COLO668 (cell line): Measurements from ENCODE around the gene A2ML1.
"Not testable (repeated sequence)": the region's sequence is repeated elsewhere in the genome, so short reads cannot be mapped to it uniquely, and the experiment has no call there.

ENCODE experiments used
- DNase-seq: peaks from one replicate; lab custom pipeline; 2025; ENCODE audit not compliant: unreplicated experiment; lab: John Stamatoyannopoulos, UW

Gene A2ML1

DNA sequence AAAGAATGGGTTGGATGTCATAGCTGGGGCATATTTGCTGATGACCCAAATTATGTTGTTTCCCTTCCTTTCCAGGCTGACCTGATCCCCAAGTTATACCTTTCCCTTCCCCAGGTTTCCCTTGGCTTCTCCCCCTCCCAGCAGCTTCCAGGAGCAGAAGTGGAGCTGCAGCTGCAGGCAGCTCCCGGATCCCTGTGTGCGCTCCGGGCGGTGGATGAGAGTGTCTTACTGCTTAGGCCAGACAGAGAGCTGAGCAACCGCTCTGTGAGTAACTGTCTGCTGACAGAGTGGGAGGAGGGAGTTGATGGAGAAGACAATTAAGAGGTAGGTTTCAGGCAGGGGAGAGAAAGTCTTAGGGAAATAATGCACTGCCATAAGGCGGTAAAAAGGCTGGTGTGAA is 25.0 kb downstream of the A2ML1 start:
- DNase-seq = no peak

DNA sequence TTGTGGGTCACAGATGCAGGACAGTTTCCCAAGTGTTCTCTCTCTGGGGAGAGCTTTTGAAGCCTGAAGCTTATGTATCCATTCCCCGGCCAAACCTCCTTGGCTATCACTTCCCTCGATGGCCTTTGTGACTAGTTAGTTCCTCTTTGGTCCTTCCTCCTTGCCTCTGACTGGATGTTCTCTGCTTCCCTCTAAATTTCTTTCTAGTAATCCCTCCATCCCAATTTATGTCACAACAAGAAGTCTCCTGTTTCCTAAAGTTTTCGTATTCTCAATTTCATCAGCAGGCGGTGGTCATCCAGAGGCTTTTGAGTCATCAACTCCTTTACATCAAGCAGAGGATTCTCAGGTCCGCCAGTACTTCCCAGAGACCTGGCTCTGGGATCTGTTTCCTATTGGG is 27.5 kb downstream of the A2ML1 start:
- no peak for DNase-seq

DNA sequence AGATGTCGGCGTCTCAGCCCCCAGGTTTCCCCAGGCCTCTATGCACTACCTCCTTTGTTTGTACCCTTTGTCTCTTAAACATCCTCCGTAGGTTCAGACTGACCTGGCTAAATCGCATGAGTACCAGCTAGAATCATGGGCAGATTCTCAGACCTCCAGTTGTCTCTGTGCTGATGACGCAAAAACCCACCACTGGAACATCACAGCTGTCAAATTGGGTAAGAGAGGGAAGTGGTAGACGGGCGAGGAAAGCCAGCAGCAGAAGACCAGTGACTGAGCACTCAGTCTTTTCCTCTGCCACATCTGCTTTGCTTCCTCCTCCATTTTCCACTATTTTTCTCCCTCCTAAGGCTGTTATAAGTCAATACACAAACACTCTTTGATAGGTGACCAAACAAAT is 29.7 kb downstream of the A2ML1 start:
- DNase-seq = no peak

DNA sequence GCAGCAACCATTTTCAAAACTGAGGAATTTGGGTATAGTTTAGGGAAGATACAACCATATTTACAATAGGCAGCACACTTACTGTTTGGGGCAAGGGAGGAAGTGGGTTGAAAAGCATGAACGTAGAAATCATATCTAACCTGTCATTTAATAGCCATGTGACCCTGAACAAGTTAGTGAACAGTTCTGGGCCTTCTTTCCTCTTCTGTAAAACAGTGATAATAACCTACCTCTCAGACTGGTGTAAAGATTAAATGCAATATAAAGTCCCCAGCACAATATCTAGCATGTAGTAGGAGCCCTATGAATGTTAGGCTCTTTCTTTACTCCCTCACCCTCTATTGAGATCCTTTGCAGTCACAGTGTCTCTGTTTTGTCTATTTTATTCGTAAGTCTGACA is 33.5 kb downstream of the A2ML1 start:
- DNase-seq = no peak

DNA sequence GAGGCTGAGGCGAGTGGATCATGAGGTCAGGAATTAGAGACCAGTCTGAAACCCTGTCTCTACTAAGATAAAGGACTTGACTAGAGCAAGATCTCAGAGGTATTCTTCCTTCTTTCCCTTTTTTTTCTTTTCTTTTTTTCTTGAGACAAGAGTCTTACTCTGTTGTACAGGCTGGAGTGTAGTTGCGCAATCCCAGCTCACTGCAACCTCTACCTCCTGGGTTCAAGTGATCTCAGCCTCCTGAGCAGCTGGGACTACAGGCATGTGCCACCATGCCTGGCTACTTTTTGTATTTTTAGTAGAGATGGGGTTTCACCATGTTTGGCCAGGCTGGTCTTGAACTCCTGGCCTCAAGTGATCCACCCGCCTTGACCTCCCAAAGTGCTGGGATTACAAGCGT is 37.0 kb downstream of the A2ML1 start:
- not testable (repeated sequence) for DNase-seq

DNA sequence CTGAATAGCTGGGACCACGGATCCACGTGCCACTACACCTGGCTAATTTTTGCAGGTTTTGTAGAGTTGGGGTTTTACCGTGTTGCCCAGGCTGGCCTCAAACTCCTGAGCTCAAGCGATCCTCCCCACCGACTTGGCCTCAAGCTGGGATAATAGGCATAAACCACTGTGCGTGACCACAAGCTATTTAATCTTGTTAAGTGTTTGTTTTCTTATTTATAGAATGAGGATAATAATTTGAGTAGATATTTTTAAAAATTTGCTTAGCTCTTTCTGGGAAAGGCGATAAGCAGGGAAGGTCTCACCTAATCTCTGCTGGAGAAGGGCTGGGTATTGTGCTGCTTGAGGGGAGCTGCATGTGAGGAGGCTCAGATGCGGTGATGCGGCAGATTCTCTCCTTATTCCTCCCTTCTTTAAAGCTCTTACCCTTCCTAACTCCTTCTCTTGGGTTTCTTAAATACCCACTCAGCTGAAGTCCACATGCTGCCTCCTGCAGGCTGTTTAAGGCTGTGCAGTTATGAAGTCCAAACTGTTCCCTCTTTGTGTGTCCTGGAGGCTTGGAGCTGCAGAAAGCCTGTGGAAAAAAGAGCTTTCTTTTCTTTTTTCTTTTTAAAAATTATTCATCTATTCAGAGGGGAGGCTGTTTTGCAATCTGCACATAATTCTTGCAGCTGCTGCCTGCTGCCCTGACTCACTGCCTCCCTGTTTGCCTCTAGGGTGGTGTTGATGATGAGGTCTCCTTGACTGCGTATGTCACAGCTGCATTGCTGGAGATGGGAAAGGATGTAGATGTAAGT is 37.9 kb downstream of the A2ML1 start:
- no peak for DNase-seq

DNA sequence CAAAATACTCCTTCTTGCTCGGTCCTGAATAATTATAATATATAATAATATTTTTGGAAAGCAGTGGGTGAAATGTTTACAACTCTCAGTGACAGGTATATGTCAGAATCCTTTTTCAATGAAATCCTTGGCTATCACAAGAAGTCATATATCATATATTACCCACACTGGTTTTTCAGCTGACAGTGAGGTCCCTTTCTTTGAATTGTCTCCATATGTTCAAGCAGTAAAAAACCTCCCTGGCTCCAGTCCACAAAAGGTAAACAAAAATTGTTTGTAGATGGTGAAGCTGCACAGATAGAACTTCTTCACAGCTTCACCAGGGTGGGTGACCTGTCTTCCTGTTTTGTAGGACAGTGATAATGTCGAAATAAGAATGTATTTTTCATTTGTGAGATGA is 44.0 kb downstream of the A2ML1 start:
- DNase-seq = no peak

DNA sequence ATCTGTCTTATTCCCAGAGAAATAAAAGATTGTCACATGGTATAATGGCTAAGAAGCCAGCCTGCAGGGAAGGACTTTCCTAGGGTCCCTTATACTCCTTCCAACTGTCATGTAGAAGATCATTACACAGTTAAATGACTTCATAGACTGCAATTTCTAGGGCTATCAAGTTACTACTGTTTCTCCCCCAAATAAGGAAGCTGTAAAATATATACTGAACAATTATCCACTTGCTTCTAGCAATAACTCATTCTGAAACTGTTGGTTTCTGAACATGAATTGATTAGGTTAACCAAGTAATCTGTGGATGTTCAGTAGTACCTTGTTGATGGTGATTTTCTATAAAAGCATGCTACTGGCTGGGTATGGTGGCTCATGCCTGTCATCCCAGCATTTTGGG is 44.6 kb downstream of the A2ML1 start:
- DNase-seq = no peak

DNA sequence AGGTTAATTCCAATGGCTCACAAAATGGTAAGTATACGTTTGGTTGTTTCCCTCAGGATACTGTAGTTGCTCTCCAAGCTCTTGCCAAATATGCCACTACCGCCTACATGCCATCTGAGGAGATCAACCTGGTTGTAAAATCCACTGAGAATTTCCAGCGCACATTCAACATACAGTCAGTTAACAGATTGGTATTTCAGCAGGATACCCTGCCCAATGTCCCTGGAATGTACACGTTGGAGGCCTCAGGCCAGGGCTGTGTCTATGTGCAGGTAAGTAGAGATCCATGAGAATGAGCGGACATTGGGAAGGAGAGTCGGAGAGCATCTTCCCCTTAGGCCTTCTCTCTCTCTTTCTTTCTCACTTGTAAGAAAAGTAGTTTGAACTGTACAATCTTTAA is 45.4 kb downstream of the A2ML1 start:
- DNase-seq = no peak

DNA sequence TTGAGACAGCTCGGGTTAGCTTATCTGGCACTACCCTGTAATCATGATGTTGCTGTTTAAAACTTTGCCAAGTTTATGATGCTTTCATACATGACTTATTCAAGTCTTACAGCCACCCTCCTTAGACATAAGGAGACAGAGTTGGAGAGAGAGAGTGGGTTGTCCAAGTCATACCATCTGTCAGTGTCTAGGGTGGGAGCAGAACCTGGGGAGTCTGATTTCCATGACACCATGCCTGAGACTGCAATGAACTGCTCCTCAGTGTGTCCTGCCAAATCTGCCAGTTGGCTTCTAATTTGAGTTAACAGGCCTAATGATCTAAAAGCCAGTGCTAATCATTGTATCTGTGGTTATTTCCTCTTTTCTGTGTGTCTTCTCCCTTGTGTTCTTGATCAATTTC is 48.2 kb downstream of the A2ML1 start:
- no peak for DNase-seq

DNA sequence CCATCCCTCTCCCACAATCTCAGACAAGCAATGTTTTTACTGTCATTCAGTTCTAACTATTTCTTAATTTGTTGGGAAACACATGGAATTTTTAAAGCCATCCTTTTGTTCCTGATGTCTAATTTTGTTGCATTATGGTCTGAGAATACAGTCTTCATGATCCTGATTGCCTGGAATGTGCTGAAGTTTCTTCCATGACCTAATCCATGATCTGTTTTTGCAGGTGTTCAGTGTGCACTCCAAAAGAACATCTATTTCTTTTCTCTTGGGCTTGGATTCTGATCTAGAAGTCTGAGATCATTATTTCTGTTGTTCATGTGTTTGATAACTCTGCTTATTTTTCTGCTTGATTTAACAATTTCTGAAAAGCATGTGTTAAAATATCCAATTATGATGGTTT is 48.6 kb downstream of the A2ML1 start:
- no peak for DNase-seq

DNA sequence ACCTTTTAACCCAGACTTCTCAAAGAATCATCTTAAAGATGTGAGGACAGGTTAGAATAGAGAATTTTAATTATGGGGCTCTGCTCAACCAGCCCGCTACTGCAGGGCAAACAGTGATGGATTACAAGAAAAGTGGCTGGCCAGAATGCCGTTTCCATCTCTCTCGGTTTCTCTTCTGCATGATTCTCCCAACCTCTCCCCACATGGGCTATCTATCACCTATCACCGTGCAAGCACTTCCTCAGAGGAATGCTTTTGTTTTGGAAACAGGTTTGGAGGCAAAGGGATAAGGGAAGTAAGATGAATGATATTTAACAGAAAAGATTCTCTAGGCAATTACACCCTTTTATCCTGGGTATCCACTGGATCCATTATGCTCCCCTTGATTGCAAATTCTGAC is 54.5 kb downstream of the A2ML1 start:
- DNase-seq = no peak

DNA sequence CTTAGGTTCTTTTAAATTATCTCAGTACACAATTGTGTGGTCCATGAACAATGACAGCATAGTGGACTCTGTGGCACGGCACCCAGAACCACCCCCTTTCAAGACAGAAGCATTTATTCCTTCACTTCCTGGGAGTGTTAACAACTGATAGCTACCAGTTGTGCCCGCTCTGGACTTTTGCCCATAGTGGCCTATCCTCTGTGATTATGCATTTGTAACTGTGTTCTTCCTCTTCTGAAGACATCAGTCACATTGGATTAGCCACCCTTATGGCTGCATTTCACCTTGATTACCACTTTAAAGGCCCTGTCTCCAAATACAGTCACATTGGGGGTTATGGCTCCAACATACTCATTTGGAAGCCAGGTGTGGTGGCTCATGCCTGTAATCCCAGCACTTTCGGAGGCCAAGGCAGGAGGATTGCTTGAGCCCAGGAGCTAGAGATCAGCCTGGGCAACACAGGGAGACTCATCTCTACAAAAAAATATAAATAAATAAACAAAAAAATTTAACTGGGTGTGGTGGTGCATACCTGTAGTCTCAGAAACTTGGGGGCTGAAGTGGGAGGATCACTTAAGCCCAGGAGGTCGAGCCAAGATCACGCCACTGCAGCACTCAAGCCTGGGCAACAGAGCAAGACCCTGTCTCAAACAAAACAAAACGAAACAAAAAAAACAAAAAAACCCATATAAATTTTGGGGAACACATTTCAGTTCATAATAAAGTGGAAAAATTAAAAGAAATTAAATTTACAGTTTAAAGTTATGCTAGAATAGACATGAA is 64.3 kb downstream of the A2ML1 start:
- no peak for DNase-seq

DNA sequence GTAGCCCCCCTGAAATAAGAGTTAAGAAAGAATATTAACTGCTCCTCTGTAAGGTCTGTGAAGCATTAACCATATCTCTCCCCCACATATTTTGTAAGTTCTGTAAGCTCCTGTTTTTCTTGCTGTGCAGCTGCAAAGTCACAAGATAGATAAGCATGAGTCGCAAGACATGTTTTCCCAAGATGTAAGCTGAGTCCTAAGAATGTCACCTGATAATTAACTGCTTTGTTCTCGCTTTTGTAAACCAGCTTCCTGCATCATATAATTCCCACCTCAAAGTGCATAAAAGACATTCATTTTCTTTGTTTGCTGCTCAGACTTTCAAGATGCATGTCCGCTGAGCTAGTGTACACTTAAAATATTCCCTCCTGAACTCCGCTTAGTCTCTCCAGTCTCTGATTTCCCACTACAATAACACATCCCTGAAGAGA is 64.9 kb downstream of the A2ML1 start:
- DNase-seq = no peak

DNA sequence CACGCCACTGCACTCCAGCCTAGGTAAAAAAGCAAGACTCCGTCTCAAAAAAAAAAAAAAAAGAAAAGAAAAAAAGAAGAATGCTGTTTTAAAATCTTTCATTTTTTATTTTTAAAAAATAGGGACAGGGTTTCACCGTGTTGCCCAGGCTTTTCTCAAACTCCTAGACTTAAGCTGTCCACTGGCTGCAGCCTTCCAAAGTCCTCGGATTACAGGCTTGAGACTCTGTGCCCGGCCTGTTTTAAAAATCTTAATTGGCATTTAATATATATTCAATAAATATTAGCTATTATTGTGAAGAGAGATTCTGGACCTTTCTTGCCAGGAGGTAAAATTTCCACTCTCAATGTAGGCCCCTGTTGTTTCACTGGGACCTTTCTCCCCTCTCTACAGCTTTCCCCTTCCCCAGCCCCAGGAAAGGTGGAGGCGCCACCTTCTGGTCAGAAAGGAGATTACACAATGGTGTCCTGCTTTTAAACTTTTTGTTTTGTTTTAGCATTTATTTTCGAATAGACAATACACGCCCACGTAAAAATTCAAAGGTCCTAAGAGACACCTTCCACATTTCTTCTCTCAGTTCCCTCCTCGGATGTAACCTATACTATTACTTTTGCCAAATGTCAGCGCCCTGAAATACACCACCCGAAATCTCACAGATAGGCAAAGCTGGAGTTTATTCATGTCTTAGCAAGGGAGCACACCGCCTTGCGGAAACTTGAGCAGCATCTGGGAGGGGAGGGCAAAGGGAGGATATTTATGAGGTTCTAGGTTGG is 68.1 kb downstream of the A2ML1 start:
- peak; percentile 18 for DNase-seq

DNA sequence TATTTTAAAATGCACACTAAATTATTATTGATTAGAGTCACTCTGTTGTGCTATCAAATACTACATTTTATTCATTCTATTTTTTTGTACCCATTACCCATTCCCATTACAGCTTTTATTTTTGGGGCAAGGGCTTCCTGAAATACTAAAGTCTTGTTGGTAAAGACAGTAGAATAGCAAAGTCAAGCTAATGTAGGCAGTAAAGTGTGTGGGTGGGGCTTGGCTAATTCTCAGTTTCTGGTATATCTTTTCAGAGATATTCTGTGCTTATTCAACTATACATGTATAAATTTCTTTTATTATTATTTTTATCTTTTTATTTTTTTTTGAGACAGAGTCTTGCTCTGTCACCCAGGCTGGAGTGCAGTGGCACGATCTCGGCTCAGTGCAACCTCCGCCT is 69.6 kb downstream of the A2ML1 start:
- no peak for DNase-seq

DNA sequence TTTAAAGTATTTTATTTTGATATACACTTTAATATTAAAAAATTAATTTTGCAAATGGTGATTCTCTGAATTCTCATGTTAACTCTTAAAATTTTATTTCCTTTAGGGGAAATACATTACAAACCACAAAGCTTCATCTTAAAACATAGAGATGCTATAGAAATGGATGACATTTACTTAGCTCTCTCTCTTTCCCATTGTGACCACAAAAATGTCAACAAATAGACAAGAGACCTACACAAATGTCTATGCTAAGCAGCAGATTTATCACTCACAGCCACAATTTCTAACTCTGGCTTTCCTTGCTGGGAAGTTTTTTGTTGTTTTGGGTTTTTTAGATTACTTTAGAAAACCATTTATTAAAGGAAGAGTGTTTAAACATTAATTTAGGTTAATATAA is 72.0 kb downstream of the A2ML1 start:
- no peak for DNase-seq

DNA sequence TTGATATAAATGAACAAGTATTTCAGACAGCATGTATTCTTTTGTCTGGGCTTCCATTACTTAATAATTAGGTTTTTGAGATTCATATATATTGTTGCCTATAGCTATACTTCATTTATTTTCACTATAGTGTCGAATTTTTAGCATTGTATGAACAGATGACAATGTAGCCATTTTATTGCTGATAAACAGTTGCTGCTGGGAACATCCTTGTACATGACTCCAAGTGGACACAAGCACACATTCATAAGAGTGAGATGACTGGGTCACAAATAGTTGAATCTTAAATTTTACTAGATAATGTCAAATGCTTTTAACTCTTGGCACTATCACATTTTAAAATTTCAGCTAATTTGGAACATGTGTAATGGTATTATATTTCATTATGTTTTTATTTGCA is 72.6 kb downstream of the A2ML1 start:
- DNase-seq = no peak

DNA sequence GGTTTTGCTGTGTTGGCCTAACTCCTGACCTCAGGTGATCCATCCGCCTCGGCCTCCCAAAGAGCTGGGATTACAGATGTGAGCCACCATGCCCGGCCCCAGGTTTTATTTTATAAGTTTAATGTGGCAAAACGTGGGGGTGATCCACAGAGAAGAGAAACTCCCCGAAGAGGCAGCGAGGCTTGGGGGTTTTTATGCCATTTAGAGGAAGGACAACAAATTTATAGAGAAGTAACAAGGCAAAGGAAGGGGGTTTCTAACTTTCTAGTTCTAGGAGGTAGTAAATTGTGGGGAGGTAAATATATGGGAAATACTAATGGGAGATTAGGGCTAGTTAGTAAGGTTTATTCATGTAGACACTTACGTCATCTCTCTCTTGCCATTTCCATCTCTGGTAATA is 74.7 kb downstream of the A2ML1 start:
- DNase-seq = no peak

DNA sequence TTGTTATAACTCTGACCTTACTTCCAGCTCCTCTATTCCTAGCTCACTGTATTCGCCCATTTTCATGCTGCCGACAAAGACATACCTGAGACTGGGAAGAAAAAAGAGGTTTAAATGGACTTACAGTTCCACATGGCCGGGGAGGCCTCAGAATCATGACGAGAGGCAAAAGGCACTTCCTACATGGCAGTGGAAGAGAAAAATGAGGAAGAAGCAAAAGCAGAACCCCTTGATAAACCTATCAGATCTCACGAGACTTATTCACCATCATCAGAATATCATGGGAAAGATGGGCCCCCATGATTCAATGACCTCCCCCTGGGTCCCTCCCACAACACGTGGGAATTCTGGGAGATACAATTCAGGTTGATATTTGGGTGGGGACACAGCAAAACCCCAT is 77.4 kb downstream of the A2ML1 start:
- DNase-seq = no peak

DNA sequence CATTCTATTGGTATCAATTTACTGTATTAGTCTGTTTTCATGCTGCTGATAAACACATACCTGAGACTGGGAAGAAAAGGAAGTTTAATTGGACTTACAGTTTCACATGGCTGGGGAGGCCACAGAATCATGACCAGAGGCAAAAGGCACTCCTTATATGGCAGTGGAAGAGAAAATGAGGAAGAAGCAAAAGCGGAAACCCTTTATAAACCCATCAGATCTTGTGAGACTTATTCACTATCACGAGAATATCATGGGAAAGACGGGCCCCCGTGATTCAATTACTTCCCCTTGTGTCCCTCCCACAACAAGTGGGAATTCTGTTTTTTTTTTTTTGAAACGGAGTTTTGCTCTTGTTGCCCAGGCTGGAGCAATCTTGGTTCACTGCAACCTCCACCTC is 80.3 kb downstream of the A2ML1 start:
- DNase-seq = not testable (repeated sequence)

DNA sequence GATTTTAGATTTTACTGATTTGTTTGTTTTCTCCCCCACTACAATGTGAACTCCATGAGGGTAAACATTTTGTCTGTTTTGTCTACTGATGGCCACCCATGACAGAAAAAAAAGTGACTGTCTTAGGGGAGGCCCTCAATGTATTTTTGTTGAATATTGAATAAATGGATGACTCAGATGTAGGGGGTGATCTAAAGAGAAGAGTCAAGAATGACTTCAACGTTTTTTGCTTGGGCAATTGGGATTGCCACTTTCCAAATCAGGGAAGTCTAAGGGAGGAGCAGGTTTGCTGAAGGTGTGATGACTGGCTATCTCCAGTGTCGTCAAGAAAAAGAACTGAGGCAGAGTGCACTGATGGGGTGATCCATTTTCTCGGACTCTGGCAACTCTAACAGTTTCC is 81.2 kb downstream of the A2ML1 start:
- DNase-seq = no peak
